Measurements from ENCODE around the gene PCSK4.

GRCh38 chr19:1538978-1539377 is 48.8 kb upstream of the PCSK4 start:
- TF ChIP-seq FOSL2 (CRISPR knock-in tag; IDR thresholded peaks at IDR 0.05) (no peak), CTCF (CRISPR knock-in tag; IDR thresholded peaks at IDR 0.05) (no peak), CHD4 (IDR thresholded peaks at IDR 0.05; ENCODE audit: borderline replicate concordance, low read length) (no peak), ZNF891 (CRISPR knock-in tag; IDR thresholded peaks at IDR 0.05) (no peak), KLF15 (CRISPR knock-in tag; IDR thresholded peaks at IDR 0.05; ENCODE audit: borderline replicate concordance) (no peak), EZH2 (conservative IDR thresholded peaks at IDR 0.05; ENCODE audit: low read depth, low read length) (no peak), FOXK2 (IDR thresholded peaks at IDR 0.05) (no peak), DNMT1 (CRISPR knock-in tag; IDR thresholded peaks at IDR 0.05) (no peak), ZKSCAN8 (CRISPR knock-in tag; IDR thresholded peaks at IDR 0.05; ENCODE audit: borderline replicate concordance) (no peak), BHLHE40 (IDR thresholded peaks at IDR 0.05; ENCODE audit: low read length) (no peak), HNRNPUL1 (IDR thresholded peaks at IDR 0.05; ENCODE audit: low read depth, low read length) (no peak)

All from HepG2 (cell line).